ENCODE results near the gene NAALADL2.

Gene NAALADL2

GRCh38 chr3:175857666-175858270 lies 998.6 kb downstream of the NAALADL2 start:
- CTCF ChIA-PET: no interaction called here

More at GRCh38 chr3:175857666-175858270, 998.6 kb downstream of the NAALADL2 start:
- no peak overlapping the region for H3K27ac Mint-ChIP-seq
- H3K36me3 Mint-ChIP-seq: no peaks in the 10 kb centered on the region
- H3K27me3 Mint-ChIP-seq: no peaks in the 10 kb centered on the region
- H3K9me3 Mint-ChIP-seq: peaks cover 3% of the 10 kb centered on the region
- H3K4me3 Mint-ChIP-seq: no peak overlapping the region
- DNase-seq: no peak
- no peaks in the 10 kb centered on the region for H3K4me1 Mint-ChIP-seq

Data from activated naive CD4-positive, alpha-beta T cell treated with anti-CD3 and anti-CD28 coated beads, Interleukin-2, amount 10 ng/mL, durations not matched to agents 7 days and 5 days (primary cell).